ENCODE results near the gene PAFAH1B1. TPM values are rescaled to one million over a fixed set of nuclear protein-coding genes. Genes with fewer than 3 reads are reported as not detected.
"Not testable (repeated sequence)": the region's sequence is repeated elsewhere in the genome, so short reads cannot be mapped to it uniquely, and the experiment has no call there.

The PAFAH1B1 gene
- total RNA-seq, 2 donors from 2014 or later: 39.7 to 60.3 TPM

DNA sequence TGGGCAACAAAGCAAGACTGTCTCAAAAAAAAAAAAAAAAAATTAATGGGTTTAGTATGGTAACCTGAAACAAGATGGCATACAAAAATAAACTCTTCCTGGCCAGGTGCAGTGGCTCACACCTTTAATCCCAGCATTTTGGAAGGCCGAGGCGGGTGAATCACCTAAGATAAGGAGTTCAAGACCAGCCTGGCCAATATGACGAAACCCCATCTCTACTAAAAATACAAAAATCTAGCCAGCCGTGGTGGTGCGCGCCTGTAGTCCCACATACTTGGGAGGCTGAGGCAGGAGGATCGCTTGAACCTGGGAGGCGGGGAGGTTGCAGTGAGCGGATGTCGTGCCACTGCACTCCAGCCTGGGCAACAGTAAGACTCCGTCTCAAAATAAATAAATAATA is 55.7 kb downstream of the PAFAH1B1 start:
- Histone ChIP-seq H3K9me3 (no peaks in the 10 kb centered on the region), H3K4me1 (no peaks in the 10 kb centered on the region), H3K36me3 (replicated peaks in 1 of 2; ENCODE audit: insufficient read depth in 1 of 2, low read depth in 2 of 2) (no peaks in the 10 kb centered on the region), H3K4me3 (no peak overlapping the region), H3K27me3 (no peaks in the 10 kb centered on the region), H3K27ac (no peak overlapping the region)
- DNase-seq (no peak), ATAC-seq (no peak)
- TF ChIP-seq POLR2A (IDR thresholded peaks at IDR 0.05): no peak
- TF ChIP-seq, protein P1, sequence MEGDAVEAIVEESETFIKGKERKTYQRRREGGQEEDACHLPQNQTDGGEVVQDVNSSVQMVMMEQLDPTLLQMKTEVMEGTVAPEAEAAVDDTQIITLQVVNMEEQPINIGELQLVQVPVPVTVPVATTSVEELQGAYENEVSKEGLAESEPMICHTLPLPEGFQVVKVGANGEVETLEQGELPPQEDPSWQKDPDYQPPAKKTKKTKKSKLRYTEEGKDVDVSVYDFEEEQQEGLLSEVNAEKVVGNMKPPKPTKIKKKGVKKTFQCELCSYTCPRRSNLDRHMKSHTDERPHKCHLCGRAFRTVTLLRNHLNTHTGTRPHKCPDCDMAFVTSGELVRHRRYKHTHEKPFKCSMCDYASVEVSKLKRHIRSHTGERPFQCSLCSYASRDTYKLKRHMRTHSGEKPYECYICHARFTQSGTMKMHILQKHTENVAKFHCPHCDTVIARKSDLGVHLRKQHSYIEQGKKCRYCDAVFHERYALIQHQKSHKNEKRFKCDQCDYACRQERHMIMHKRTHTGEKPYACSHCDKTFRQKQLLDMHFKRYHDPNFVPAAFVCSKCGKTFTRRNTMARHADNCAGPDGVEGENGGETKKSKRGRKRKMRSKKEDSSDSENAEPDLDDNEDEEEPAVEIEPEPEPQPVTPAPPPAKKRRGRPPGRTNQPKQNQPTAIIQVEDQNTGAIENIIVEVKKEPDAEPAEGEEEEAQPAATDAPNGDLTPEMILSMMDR (IDR thresholded peaks at IDR 0.05): no peak
- 94 to 98% methylated on average over 11 of the region's 11 CpGs for WGBS, 2 donors
- intact Hi-C loops (cut with DNase I): no loop called here

DNA sequence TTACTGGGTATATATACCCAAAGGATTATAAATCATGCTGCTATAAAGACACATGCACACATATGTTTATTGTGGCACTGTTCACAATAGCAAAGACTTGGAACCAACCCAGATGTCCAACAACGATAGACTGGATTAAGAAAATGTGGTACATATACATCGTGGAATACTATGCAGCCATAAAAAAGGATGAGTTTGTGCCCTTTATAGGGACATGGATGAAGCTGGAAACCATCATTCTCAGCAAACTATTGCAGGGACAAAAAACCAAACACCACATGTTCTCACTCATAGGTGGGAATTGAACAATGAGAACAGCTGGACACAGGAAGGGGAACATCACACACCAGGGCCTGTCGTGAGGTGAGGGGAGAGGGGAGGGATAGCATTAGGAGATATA is 59.5 kb downstream of the PAFAH1B1 start:
- H3K9me3 ChIP-seq; intact Hi-C loops (cut with DNase I); H3K27me3 ChIP-seq; H3K27ac ChIP-seq; H3K36me3 ChIP-seq (replicated peaks in 1 of 2; ENCODE audit: insufficient read depth in 1 of 2, low read depth in 2 of 2); H3K4me1 ChIP-seq; DNase-seq; H3K4me3 ChIP-seq; ATAC-seq: not testable (repeated sequence)
- WGBS, 2 donors: 94 to 96% methylated on average over 3 of the region's 3 CpGs

DNA sequence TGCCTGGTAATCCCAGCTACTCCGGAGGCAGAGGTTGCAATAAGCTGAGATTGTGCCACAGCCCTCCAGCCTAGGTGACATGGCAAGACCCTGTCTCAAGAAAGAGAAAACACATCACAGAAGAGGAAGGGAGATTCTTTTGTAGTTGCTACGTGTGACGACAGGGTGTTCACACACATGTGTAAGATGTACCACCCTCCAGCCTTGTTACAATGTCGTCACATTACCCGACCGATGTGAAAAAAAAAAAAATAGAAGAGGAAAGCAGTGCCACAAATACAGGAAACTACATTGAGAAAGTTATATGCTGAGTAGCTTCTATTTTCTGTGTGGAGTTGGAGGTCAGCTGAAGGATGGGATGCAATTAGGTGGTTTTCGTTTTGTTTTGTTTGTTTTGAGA is 62.1 kb downstream of the PAFAH1B1 start:
- TF ChIP-seq, protein P1 (IDR thresholded peaks at IDR 0.05): no peak
- no peak for TF ChIP-seq POLR2A (IDR thresholded peaks at IDR 0.05)
- Histone ChIP-seq H3K4me3 (no peak overlapping the region), H3K27ac (no peak overlapping the region), H3K9me3 (no peaks in the 10 kb centered on the region), H3K27me3 (no peaks in the 10 kb centered on the region), H3K36me3 (replicated peaks in 1 of 2; ENCODE audit: insufficient read depth in 1 of 2, low read depth in 2 of 2) (no peaks in the 10 kb centered on the region), H3K4me1 (no peaks in the 10 kb centered on the region)
- intact Hi-C loops (cut with DNase I): no loop called here
- WGBS, 2 donors: 72 to 78% methylated on average over 7 of the region's 7 CpGs
- DNase-seq: no peak
- no peak for ATAC-seq

DNA sequence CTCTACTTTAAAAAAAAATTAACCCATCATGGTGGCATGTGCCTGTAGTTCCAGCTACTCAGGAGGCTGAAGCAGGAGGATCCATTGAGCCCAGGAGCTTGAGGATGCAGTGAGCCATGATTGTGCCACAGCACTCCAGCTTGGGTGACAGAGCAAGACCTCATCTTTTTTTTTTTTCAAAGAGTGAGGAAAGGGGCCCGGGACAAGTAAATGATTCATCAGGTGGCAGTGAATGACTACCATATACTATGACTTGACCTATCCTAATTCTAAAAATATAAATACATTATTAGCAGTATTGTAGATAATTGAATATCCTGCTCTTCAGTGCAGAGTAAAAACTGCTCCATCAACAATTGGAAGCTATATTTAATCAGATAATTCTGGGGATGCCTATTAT is 62.8 kb downstream of the PAFAH1B1 start:
- 0 to 40% methylated on average over 1 of the region's 1 CpG for WGBS, 2 donors
- intact Hi-C loops (cut with DNase I): no loop called here
- Histone ChIP-seq H3K4me3 (no peak overlapping the region), H3K9me3 (no peaks in the 10 kb centered on the region), H3K36me3 (replicated peaks in 1 of 2; ENCODE audit: insufficient read depth in 1 of 2, low read depth in 2 of 2) (no peaks in the 10 kb centered on the region), H3K27me3 (no peaks in the 10 kb centered on the region), H3K27ac (no peak overlapping the region), H3K4me1 (no peaks in the 10 kb centered on the region)
- no peak for DNase-seq
- no peak for ATAC-seq
- TF ChIP-seq, protein P1 (IDR thresholded peaks at IDR 0.05): no peak
- TF ChIP-seq POLR2A (IDR thresholded peaks at IDR 0.05): no peak

DNA sequence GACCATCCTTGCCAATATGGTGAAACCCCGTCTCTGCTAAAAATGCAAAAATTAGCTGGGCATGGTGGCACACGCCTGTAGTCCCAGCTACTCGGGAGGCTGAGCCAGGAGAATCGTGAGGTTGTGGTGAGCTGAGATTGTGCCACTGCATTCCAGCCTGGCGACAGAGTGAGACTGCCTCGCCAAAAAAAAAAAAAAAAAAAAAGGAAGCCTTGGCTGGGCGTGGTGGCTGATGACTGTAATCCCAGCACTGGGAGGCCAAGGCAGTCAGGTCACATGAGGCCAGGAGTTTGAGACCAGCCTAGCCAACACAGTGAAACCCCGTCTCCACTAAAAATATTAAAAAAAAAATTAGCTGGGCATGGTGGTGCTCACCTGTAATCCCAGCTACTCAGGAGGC is 65.9 kb downstream of the PAFAH1B1 start:
- H3K27ac ChIP-seq; intact Hi-C loops (cut with DNase I); DNase-seq; H3K36me3 ChIP-seq (replicated peaks in 1 of 2; ENCODE audit: insufficient read depth in 1 of 2, low read depth in 2 of 2); H3K4me1 ChIP-seq; H3K4me3 ChIP-seq; H3K9me3 ChIP-seq; H3K27me3 ChIP-seq; ATAC-seq: not testable (repeated sequence)
- WGBS, 2 donors: 71 to 81% methylated on average over 8 of the region's 8 CpGs

DNA sequence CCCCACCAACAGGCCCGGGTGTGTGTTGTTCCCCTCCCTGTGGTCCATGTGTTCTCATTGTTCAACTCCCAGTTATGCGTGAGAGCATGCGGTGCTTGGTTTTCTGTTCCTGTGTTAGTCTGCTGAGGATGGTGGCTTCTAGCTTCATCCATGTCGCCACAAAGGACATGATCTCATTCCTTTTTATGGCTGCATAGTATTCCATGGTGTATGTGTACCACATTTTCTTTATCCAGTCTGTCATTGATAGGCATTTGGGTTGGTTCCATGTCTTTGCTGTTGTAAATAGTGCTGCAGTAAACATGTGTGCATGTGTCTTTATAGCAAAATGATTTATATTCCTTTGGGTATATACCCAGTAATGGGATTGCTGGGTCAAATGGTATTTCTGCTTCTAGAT is 67.0 kb downstream of the PAFAH1B1 start:
- H3K4me3 ChIP-seq; ATAC-seq; H3K4me1 ChIP-seq; intact Hi-C loops (cut with DNase I); DNase-seq; H3K36me3 ChIP-seq (replicated peaks in 1 of 2; ENCODE audit: insufficient read depth in 1 of 2, low read depth in 2 of 2); H3K9me3 ChIP-seq; H3K27me3 ChIP-seq; H3K27ac ChIP-seq: not testable (repeated sequence)
- 95 to 98% methylated on average over 4 of the region's 4 CpGs for WGBS, 2 donors
